WTC11 (cell line): ENCODE measurements around the gene NOB1. TPM values are rescaled to one million over a fixed set of nuclear protein-coding genes. Genes with fewer than 3 reads are reported as not detected.

Experiments used
- ATAC-seq: fragments of 200-7000 bp; cut with Tn5 transposase; 2 replicates; pipeline ENCODE4 v1.10.0; 2021; ENCODE audit warnings: mild to moderate bottlenecking, moderate library complexity
- CTCF ChIA-PET: fragments of 300-600 bp; sonication (Branson Sonifier 250); formaldehyde crosslinking; loops from one replicate; lab custom pipeline; 2021; ENCODE audit warnings: antibody characterized with exemption; lab: Charles Lee
- POLR2A ChIA-PET: fragments of 350-600 bp; sonication (Branson Sonifier 250); formaldehyde crosslinking; loops from one replicate; lab custom pipeline; 2021; ENCODE audit warnings: antibody characterized with exemption; lab: Charles Lee
- DNase-seq: peaks from one replicate; pipeline ENCODE4 v3.0.0; 2021; ENCODE audit warnings: low spot score
- H3K27ac Mint-ChIP-seq: 2 replicates; pipeline ENCODE4 v1.8.0; 2021; ENCODE audit warnings: mixed read lengths
- H3K27me3 Mint-ChIP-seq: 2 replicates; pipeline ENCODE4 v1.8.0; 2021; ENCODE audit warnings: low read depth, mild to moderate bottlenecking, moderate library complexity, mixed read lengths
- H3K36me3 Mint-ChIP-seq: 2 replicates; pipeline ENCODE4 v1.8.0; 2021; ENCODE audit warnings: mixed read lengths
- H3K4me1 Mint-ChIP-seq: 2 replicates; pipeline ENCODE4 v1.8.0; 2022; ENCODE audit warnings: mixed read lengths
- H3K4me3 Mint-ChIP-seq: 2 replicates; pipeline ENCODE4 v1.8.0; 2021; ENCODE audit warnings: mild to moderate bottlenecking, moderate library complexity, mixed read lengths
- H3K9me3 Mint-ChIP-seq: 2 replicates; pipeline ENCODE4 v1.8.0; 2021; ENCODE audit warnings: mixed read lengths
- AFF4 ChIP-seq: sonication (generic); formaldehyde crosslinking; IDR thresholded peaks from 2 replicates; pipeline ENCODE4 v1.8.1; 2023; ENCODE audit warnings: mild to moderate bottlenecking, missing genetic modification reagents, borderline replicate concordance
- E2F4 ChIP-seq: sonication (generic); formaldehyde crosslinking; IDR thresholded peaks from 2 replicates; pipeline ENCODE4 v1.8.1; 2022; ENCODE audit warnings: low read depth, mild to moderate bottlenecking, moderate library complexity, missing genetic modification reagents, borderline replicate concordance
- FOXK1 ChIP-seq: sonication (generic); formaldehyde crosslinking; IDR thresholded peaks from 2 replicates; pipeline ENCODE4 v1.8.0; 2022; ENCODE audit warnings: mild to moderate bottlenecking, moderate library complexity, missing genetic modification reagents
- FOXP4 ChIP-seq: sonication (generic); formaldehyde crosslinking; IDR thresholded peaks from 2 replicates; pipeline ENCODE4 v1.8.0; 2022; ENCODE audit warnings: mild to moderate bottlenecking, missing genetic modification reagents
- GRHL2 ChIP-seq: fragments of 250-450 bp; sonication (Bioruptor Pico); IDR thresholded peaks from 2 replicates; pipeline ENCODE4 v1.8.0; 2022; ENCODE audit warnings: mild to moderate bottlenecking, moderate library complexity; ENCODE audit not compliant: insufficient replicate concordance, severe bottlenecking
- IRF1 ChIP-seq: sonication (generic); formaldehyde crosslinking; IDR thresholded peaks from 2 replicates; pipeline ENCODE4 v1.8.0; 2023; ENCODE audit warnings: missing genetic modification reagents
- JUN ChIP-seq: sonication (generic); formaldehyde crosslinking; IDR thresholded peaks from 2 replicates; pipeline ENCODE4 v1.8.0; 2023; ENCODE audit warnings: mild to moderate bottlenecking, missing genetic modification reagents
- NFE2L1 ChIP-seq: sonication (generic); formaldehyde crosslinking; IDR thresholded peaks from 2 replicates; pipeline ENCODE4 v1.8.1; 2023; ENCODE audit warnings: missing genetic modification reagents
- NR1H2 ChIP-seq: sonication (generic); formaldehyde crosslinking; IDR thresholded peaks from 2 replicates; pipeline ENCODE4 v1.9.0; 2021; ENCODE audit warnings: mild to moderate bottlenecking, moderate library complexity, missing genetic modification reagents
- PRRX2 ChIP-seq: fragments of 250-450 bp; sonication (Bioruptor Pico); IDR thresholded peaks from 2 replicates; pipeline ENCODE4 v1.8.0; 2021; ENCODE audit warnings: mild to moderate bottlenecking
- SP1 ChIP-seq: sonication (generic); formaldehyde crosslinking; conservative IDR thresholded peaks from 2 replicates; pipeline ENCODE4 v1.8.1; 2022; ENCODE audit warnings: missing genetic modification reagents
- STAT6 ChIP-seq: sonication (generic); formaldehyde crosslinking; conservative IDR thresholded peaks from 2 replicates; pipeline ENCODE4 v1.8.1; 2023; ENCODE audit warnings: mild to moderate bottlenecking, low read depth, missing genetic modification reagents, moderate library complexity
- ZBTB21 ChIP-seq: sonication (generic); formaldehyde crosslinking; IDR thresholded peaks from 2 replicates; pipeline ENCODE4 v1.8.1; 2023; ENCODE audit warnings: mild to moderate bottlenecking, missing genetic modification reagents, borderline replicate concordance
- ZBTB43 ChIP-seq: sonication (generic); formaldehyde crosslinking; IDR thresholded peaks from 2 replicates; pipeline ENCODE4 v1.8.1; 2023; ENCODE audit warnings: mild to moderate bottlenecking, missing genetic modification reagents
- ZNF232 ChIP-seq: sonication (generic); formaldehyde crosslinking; IDR thresholded peaks from 2 replicates; pipeline ENCODE4 v1.8.0; 2022; ENCODE audit warnings: mild to moderate bottlenecking, missing genetic modification reagents
- ZNF281 ChIP-seq: sonication (generic); formaldehyde crosslinking; IDR thresholded peaks from 2 replicates; pipeline ENCODE4 v1.8.0; 2023; ENCODE audit warnings: mild to moderate bottlenecking, missing genetic modification reagents
- ZNF532 ChIP-seq: fragments of 250-450 bp; sonication (Bioruptor Pico); IDR thresholded peaks from 2 replicates; pipeline ENCODE4 v1.9.0; 2021; ENCODE audit warnings: mild to moderate bottlenecking, borderline replicate concordance
- total RNA-seq: library from RNA; stranded (reverse); gene quantifications from 3 replicates; pipeline ENCODE4 v1.2.3, GENCODE V29; 2021

NOB1 gene
- total RNA-seq, 1 experiment from 2014 or later: 88.0 TPM

- H3K4me1 Mint-ChIP-seq: 0 out of 2 replicates have a peak, but pooled peaks cover 6% of the 10 kb centered on the region
- ChIA-PET POLR2A (interaction anchor here (1.1 kb wide), 1 partner anchor 43 kb away, joined by 5 read pairs; the partner anchor contains the start of gene NOB1), CTCF (interaction anchor here (1.4 kb wide), 1 partner anchor 43 kb away, joined by 6 read pairs; the partner anchor contains the start of gene NOB1)
- H3K27ac Mint-ChIP-seq: no peak overlapping the region
- H3K27me3 Mint-ChIP-seq: no peaks in the 10 kb centered on the region
- no peak overlapping the region for H3K4me3 Mint-ChIP-seq
- no peaks in the 10 kb centered on the region for H3K9me3 Mint-ChIP-seq
- no peak for DNase-seq
- no peaks in the 10 kb centered on the region for H3K36me3 Mint-ChIP-seq
- no peak for ATAC-seq
- TF ChIP-seq NR1H2 (CRISPR knock-in tag): no peak
- TF ChIP-seq SP1 (CRISPR knock-in tag): no peak
- TF ChIP-seq ZNF532 (CRISPR knock-in tag): no peak
- TF ChIP-seq ZNF232 (CRISPR knock-in tag): no peak
- TF ChIP-seq ZBTB43: no peak
- no peak for TF ChIP-seq PRRX2 (CRISPR knock-in tag)
- no peak for TF ChIP-seq GRHL2 (CRISPR knock-in tag)
- no peak for TF ChIP-seq ZBTB21
- no peak for TF ChIP-seq AFF4 (CRISPR knock-in tag)
- no peak for TF ChIP-seq IRF1 (CRISPR knock-in tag)
- no peak for TF ChIP-seq ZNF281 (CRISPR knock-in tag)
- no peak for TF ChIP-seq E2F4 (CRISPR knock-in tag)
- no peak for TF ChIP-seq NFE2L1 (CRISPR knock-in tag)
- no peak for TF ChIP-seq JUN (CRISPR knock-in tag)
- no peak for TF ChIP-seq FOXP4
- no peak for TF ChIP-seq STAT6 (CRISPR knock-in tag)
- TF ChIP-seq FOXK1 (CRISPR knock-in tag): no peak
Measured at GRCh38 chr16:69711115-69711740, 43.5 kb downstream of the NOB1 start.
